Neural progenitor cell (in vitro differentiated cells): ENCODE results near the gene IL17RB. TPM values are rescaled to one million over a fixed set of nuclear protein-coding genes. Genes with fewer than 3 reads are reported as not detected.

Experiments used
- DNase-seq: peaks from one replicate; pipeline ENCODE4 v3.0.0-alpha.2; 2016; ENCODE audit warnings: low spot score
- H2AFZ ChIP-seq: fragments of 200-600 bp; sonication (generic); replicated peaks from 2 replicates; pipeline ENCODE4 v1.6.1; 2016; ENCODE audit warnings: antibody characterized with exemption
- H3F3A ChIP-seq: fragments of 200-600 bp; sonication (generic); 2 replicates; pipeline ENCODE4 v1.6.1; 2016; ENCODE audit warnings: antibody characterized with exemption, low read depth
- H3K27ac ChIP-seq: fragments of 200-600 bp; sonication (generic); 2 replicates; pipeline ENCODE4 v1.5.1; 2016; ENCODE audit warnings: mild to moderate bottlenecking
- H3K27me3 ChIP-seq: fragments of 200-600 bp; sonication (generic); 2 replicates; pipeline ENCODE4 v1.6.1; 2016; ENCODE audit warnings: mild to moderate bottlenecking, moderate library complexity
- H3K36me3 ChIP-seq: fragments of 200-600 bp; sonication (generic); 2 replicates; pipeline ENCODE4 v1.5.1; 2016
- H3K4me1 ChIP-seq: fragments of 200-600 bp; sonication (generic); 2 replicates; pipeline ENCODE4 v1.6.1; 2016; ENCODE audit warnings: mixed run types
- H3K4me2 ChIP-seq: fragments of 200-600 bp; sonication (generic); 2 replicates; pipeline ENCODE4 v1.6.1; 2016
- H3K4me3 ChIP-seq: fragments of 200-600 bp; sonication (generic); 2 replicates; pipeline ENCODE4 v1.5.1; 2016
- H3K79me2 ChIP-seq: fragments of 200-600 bp; sonication (generic); 2 replicates; pipeline ENCODE4 v1.6.1; 2016; ENCODE audit warnings: low read depth
- H3K9ac ChIP-seq: fragments of 200-600 bp; sonication (generic); 2 replicates; pipeline ENCODE4 v1.6.1; 2016
- H3K9me3 ChIP-seq: fragments of 200-600 bp; sonication (generic); 2 replicates; pipeline ENCODE4 v1.5.1; 2016; ENCODE audit warnings: low read depth
- H4K20me1 ChIP-seq: fragments of 200-600 bp; sonication (generic); 2 replicates; pipeline ENCODE4 v1.6.1; 2016; ENCODE audit warnings: low read depth
- H3K27ac Mint-ChIP-seq: 3 replicates; pipeline ENCODE4 v1.8.0; 2021; ENCODE audit warnings: mixed read lengths
- H3K27me3 Mint-ChIP-seq: 2 replicates; pipeline ENCODE4 v1.8.0; 2022; ENCODE audit warnings: low read depth, mild to moderate bottlenecking, inconsistent platforms, moderate library complexity, mixed read lengths; ENCODE audit not compliant: insufficient read depth
- H3K36me3 Mint-ChIP-seq: 3 replicates; pipeline ENCODE4 v1.8.0; 2021; ENCODE audit warnings: mixed read lengths
- H3K4me1 Mint-ChIP-seq: 3 replicates; pipeline ENCODE4 v1.8.0; 2021; ENCODE audit warnings: mixed read lengths
- H3K4me3 Mint-ChIP-seq: 3 replicates; pipeline ENCODE4 v1.8.0; 2021; ENCODE audit warnings: mild to moderate bottlenecking, moderate library complexity, mixed read lengths
- H3K9me3 Mint-ChIP-seq: 3 replicates; pipeline ENCODE4 v1.8.0; 2020; ENCODE audit warnings: mixed read lengths
- EZH2 ChIP-seq: fragments of 200-600 bp; sonication (generic); IDR thresholded peaks from 2 replicates; pipeline ENCODE4 v1.6.1; 2017; ENCODE audit warnings: antibody characterized with exemption, mild to moderate bottlenecking, moderate library complexity
- EZH2phosphoT487 ChIP-seq: fragments of 200-600 bp; sonication (generic); IDR thresholded peaks from 2 replicates; pipeline ENCODE4 v1.6.1; 2017; ENCODE audit warnings: antibody characterized with exemption
- total RNA-seq: library from RNA; depleted of rRNA; stranded (reverse); fragments of >200 nt; gene quantifications from 2 replicates; pipeline ENCODE4 v1.2.3, GENCODE V29; 2015; ENCODE audit warnings: low replicate concordance
- TF ChIP-seq, protein P1 (sequence below): fragments of 200-600 bp; sonication (generic); IDR thresholded peaks from 2 replicates; pipeline ENCODE4 v1.5.1; 2017; ENCODE audit warnings: antibody characterized with exemption, mild to moderate bottlenecking

Gene IL17RB
- total RNA-seq, 1 donor from 2014 or later = 3.4 TPM

DNA sequence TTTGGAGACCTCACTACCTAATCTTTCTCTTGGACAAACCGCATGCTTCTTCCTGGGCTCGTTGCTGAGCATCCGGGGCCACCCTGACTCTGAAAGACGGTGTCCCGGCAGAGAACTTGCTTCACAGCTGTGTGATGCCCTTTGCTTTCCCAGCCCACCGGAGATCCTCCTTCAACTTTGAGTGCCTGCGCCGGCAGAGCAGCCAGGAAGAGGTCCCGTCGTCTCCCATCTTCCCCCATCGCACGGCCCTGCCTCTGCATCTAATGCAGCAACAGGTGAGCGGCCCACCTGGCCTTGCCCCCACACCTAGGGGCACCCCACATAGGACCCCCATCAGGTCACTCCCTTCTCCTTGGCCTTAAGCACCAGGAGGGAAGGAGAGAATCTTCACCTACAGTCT lies 37.9 kb upstream of the IL17RB start:
- no peaks in the 10 kb centered on the region for H3K79me2 ChIP-seq
- H3K4me2 ChIP-seq = no peak overlapping the region
- H3K27me3 ChIP-seq = no peaks in the 10 kb centered on the region
- no peak overlapping the region for H3K4me3 Mint-ChIP-seq
- H4K20me1 ChIP-seq = no peaks in the 10 kb centered on the region
- H3K27ac Mint-ChIP-seq = peak overlapping the region; percentile 72
- no peaks in the 10 kb centered on the region for H3K36me3 Mint-ChIP-seq
- no peak overlapping the region for H3K27ac ChIP-seq
- no peak overlapping the region for H3K9ac ChIP-seq
- H3K9me3 ChIP-seq = no peaks in the 10 kb centered on the region
- H3F3A ChIP-seq = no peaks in the 10 kb centered on the region
- H3K36me3 ChIP-seq = no peaks in the 10 kb centered on the region
- peaks cover 7% of the 10 kb centered on the region for H3K27me3 Mint-ChIP-seq
- no peaks in the 10 kb centered on the region for H3K9me3 Mint-ChIP-seq
- H2AFZ ChIP-seq = no peak overlapping the region
- TF ChIP-seq EZH2phosphoT487 = no peak
- TF ChIP-seq, protein P1, sequence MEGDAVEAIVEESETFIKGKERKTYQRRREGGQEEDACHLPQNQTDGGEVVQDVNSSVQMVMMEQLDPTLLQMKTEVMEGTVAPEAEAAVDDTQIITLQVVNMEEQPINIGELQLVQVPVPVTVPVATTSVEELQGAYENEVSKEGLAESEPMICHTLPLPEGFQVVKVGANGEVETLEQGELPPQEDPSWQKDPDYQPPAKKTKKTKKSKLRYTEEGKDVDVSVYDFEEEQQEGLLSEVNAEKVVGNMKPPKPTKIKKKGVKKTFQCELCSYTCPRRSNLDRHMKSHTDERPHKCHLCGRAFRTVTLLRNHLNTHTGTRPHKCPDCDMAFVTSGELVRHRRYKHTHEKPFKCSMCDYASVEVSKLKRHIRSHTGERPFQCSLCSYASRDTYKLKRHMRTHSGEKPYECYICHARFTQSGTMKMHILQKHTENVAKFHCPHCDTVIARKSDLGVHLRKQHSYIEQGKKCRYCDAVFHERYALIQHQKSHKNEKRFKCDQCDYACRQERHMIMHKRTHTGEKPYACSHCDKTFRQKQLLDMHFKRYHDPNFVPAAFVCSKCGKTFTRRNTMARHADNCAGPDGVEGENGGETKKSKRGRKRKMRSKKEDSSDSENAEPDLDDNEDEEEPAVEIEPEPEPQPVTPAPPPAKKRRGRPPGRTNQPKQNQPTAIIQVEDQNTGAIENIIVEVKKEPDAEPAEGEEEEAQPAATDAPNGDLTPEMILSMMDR = no peak
- TF ChIP-seq EZH2 = no peak
- DNase-seq = no peak
- H3K4me1 Mint-ChIP-seq = peaks cover 38% of the 10 kb centered on the region
- H3K4me3 ChIP-seq = no peak overlapping the region
- H3K4me1 ChIP-seq = no peaks in the 10 kb centered on the region

DNA sequence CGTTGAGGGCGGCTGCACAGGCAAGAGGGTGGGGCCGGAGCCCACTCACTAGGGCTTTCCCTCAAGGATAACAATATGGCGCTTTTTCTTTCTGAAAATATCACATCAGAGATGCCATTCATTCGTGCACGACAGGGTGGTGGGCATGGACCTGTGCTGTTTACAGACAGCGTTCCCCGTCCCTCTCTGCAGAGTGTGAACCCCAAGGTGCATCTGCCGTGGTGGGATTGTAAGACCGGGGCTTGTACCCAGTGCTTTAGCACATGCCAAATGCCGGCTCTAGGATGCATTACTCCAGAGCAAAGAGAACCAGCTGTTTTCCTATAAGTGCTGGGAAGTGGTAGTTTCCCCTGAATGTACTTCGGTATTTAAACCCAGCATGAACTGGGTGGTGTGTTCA lies 37.1 kb upstream of the IL17RB start:
- Mint-ChIP-seq H3K27ac (no peak overlapping the region), H3K36me3 (no peaks in the 10 kb centered on the region), H3K9me3 (no peaks in the 10 kb centered on the region), H3K4me1 (peaks cover 31% of the 10 kb centered on the region), H3K27me3 (peaks cover 7% of the 10 kb centered on the region), H3K4me3 (no peak overlapping the region)
- Histone ChIP-seq H3K36me3 (no peaks in the 10 kb centered on the region), H3K9me3 (no peaks in the 10 kb centered on the region), H3K79me2 (no peaks in the 10 kb centered on the region), H3K4me2 (no peak overlapping the region), H2AFZ (no peak overlapping the region), H3K4me3 (no peak overlapping the region), H3K27ac (no peak overlapping the region), H4K20me1 (no peaks in the 10 kb centered on the region), H3F3A (no peaks in the 10 kb centered on the region), H3K9ac (no peak overlapping the region), H3K4me1 (no peaks in the 10 kb centered on the region), H3K27me3 (no peaks in the 10 kb centered on the region)
- no peak for DNase-seq
- TF ChIP-seq, protein P1 = no peak
- TF ChIP-seq EZH2 (no peak), EZH2phosphoT487 (no peak)

DNA sequence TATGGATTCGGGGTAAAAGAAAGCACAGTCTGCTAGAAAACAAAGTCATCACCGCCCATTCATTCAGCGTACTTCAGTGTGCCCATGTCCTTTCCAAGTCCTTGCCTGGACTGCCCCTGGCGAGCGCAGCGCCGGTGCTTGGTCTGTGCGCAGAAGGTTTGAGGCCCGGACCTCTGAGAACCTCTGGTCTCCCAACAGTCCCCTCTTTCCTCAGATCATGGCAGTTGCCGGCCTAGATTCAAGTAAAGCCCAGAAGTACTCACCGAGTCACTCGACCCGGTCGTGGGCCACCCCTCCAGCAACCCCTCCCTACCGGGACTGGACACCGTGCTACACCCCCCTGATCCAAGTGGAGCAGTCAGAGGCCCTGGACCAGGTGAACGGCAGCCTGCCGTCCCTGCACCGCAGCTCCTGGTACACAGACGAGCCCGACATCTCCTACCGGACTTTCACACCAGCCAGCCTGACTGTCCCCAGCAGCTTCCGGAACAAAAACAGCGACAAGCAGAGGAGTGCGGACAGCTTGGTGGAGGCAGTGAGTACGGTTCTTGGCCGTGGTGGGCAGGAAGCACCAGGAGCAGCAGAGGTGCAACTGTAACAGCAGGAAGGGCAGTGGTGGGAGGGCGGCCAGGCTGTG lies 36.5 kb upstream of the IL17RB start:
- Histone ChIP-seq H3K27me3 (no peaks in the 10 kb centered on the region), H3K9ac (no peak overlapping the region), H3K36me3 (no peaks in the 10 kb centered on the region), H3F3A (no peaks in the 10 kb centered on the region), H3K4me2 (no peak overlapping the region), H3K4me3 (no peak overlapping the region), H3K4me1 (no peaks in the 10 kb centered on the region), H3K9me3 (no peaks in the 10 kb centered on the region), H4K20me1 (no peaks in the 10 kb centered on the region), H3K27ac (no peak overlapping the region), H2AFZ (no peak overlapping the region), H3K79me2 (no peaks in the 10 kb centered on the region)
- Mint-ChIP-seq H3K4me3 (no peak overlapping the region), H3K27me3 (peaks cover 7% of the 10 kb centered on the region), H3K27ac (peak overlapping the region; percentile 29), H3K9me3 (no peaks in the 10 kb centered on the region), H3K4me1 (peaks cover 25% of the 10 kb centered on the region), H3K36me3 (no peaks in the 10 kb centered on the region)
- no peak for DNase-seq
- no peak for TF ChIP-seq EZH2
- TF ChIP-seq EZH2phosphoT487 = no peak
- TF ChIP-seq, protein P1 = no peak
